ENCODE results near the gene GNB1. TPM values are rescaled to one million over a fixed set of nuclear protein-coding genes. Genes with fewer than 3 reads are reported as not detected.

Gene GNB1
- total RNA-seq, 6 donors from 2014 or later: 126 to 386 (median 173) TPM

DNA sequence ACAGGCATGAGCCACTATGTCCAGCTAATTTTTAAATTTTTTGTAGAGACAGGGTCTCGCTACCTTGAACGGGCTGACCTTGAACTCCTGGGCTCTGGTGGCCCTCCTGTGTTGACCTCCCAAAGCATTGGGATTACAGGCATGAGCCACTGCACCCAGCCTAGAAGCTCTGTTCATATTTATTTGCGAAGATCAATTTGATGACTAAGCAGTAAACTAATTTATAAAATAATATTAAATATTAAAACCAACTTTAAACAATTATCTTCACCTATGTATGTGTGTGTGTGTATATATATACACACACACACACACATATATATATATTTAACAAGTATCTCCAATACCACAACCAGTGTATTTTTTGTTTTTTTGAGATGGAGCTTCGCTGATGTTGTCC, 117.0 kb downstream of the GNB1 start:
- peaks cover 5 to 18% (median 10%) of the 10 kb centered on the region in 4 donors for H3K36me3 ChIP-seq
- ATAC-seq (ENCODE audit: low FRiP score in 2 of 2) (no peak), DNase-seq (no peak)
- H3K9me3 ChIP-seq: no peaks in the 10 kb centered on the region
- H3K4me3 ChIP-seq: no peak overlapping the region
- H3K4me1 ChIP-seq: peaks cover 31 to 52% (median 36%) of the 10 kb centered on the region in 4 donors
- no peak for TF ChIP-seq POLR2AphosphoS5 (IDR thresholded peaks at IDR 0.05)
- TF ChIP-seq, protein P1, sequence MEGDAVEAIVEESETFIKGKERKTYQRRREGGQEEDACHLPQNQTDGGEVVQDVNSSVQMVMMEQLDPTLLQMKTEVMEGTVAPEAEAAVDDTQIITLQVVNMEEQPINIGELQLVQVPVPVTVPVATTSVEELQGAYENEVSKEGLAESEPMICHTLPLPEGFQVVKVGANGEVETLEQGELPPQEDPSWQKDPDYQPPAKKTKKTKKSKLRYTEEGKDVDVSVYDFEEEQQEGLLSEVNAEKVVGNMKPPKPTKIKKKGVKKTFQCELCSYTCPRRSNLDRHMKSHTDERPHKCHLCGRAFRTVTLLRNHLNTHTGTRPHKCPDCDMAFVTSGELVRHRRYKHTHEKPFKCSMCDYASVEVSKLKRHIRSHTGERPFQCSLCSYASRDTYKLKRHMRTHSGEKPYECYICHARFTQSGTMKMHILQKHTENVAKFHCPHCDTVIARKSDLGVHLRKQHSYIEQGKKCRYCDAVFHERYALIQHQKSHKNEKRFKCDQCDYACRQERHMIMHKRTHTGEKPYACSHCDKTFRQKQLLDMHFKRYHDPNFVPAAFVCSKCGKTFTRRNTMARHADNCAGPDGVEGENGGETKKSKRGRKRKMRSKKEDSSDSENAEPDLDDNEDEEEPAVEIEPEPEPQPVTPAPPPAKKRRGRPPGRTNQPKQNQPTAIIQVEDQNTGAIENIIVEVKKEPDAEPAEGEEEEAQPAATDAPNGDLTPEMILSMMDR (IDR thresholded peaks at IDR 0.05): no peak
- no peak for TF ChIP-seq EP300 (IDR thresholded peaks at IDR 0.05)
- TF ChIP-seq POLR2A (IDR thresholded peaks at IDR 0.05): no peak
- H3K27ac ChIP-seq: no peak overlapping the region
- no peaks in the 10 kb centered on the region for H3K27me3 ChIP-seq
- 97 to 98% methylated on average over 4 of the region's 4 CpGs for WGBS, 2 donors

DNA sequence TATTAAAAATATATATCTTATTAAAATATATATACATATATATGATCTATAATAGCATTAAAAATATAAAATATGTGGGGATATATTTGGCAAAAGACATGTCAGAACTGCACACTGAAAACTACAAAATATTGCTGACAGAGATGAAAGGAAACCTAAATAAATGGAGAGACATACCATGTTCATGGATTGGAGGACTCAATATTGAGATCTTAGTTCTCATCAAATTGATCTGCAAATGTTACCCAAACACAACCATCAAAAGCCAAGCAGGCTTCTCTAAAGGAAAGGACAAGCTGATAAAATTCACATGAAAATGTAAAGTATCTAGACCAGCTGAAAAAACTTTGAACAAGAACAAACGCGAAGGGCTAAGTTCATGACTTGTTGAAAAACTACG, 119.8 kb downstream of the GNB1 start:
- no peaks in the 10 kb centered on the region for H3K27me3 ChIP-seq
- H3K4me3 ChIP-seq: no peak overlapping the region
- WGBS, 2 donors: 96% methylated on average over 3 of the region's 3 CpGs
- ATAC-seq (ENCODE audit: low FRiP score in 2 of 2): no peak
- peaks cover 5 to 21% (median 10%) of the 10 kb centered on the region in 4 donors for H3K36me3 ChIP-seq
- TF ChIP-seq EP300 (IDR thresholded peaks at IDR 0.05): no peak
- H3K27ac ChIP-seq: no peak overlapping the region
- DNase-seq: no peak
- H3K9me3 ChIP-seq: no peaks in the 10 kb centered on the region
- peaks cover 16 to 34% (median 17%) of the 10 kb centered on the region in 4 donors for H3K4me1 ChIP-seq

DNA sequence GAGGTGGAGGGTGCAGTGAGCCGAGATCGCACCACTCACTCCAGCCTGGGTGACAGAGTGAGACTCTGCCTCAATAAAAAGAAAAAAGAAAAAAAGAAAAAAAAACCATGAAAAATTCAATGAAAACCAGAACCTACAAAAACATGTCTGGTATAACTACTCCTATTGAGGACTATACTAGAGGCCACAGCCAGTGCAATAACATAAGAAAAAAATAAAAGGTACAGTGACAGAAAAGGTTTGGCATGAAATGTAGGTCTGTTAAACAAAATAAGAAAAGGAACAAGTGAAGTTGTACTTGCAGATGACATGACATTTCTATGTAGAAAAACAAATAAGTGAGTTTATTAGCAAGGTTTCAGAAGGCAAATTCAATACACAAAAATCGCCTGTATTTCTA, 120.8 kb downstream of the GNB1 start:
- 96 to 97% methylated on average over 3 of the region's 3 CpGs for WGBS, 2 donors
- TF ChIP-seq EP300 (IDR thresholded peaks at IDR 0.05): no peak
- TF ChIP-seq POLR2A (IDR thresholded peaks at IDR 0.05): no peak
- no peak for TF ChIP-seq POLR2AphosphoS5 (IDR thresholded peaks at IDR 0.05)
- TF ChIP-seq, protein P1 (IDR thresholded peaks at IDR 0.05): no peak

DNA sequence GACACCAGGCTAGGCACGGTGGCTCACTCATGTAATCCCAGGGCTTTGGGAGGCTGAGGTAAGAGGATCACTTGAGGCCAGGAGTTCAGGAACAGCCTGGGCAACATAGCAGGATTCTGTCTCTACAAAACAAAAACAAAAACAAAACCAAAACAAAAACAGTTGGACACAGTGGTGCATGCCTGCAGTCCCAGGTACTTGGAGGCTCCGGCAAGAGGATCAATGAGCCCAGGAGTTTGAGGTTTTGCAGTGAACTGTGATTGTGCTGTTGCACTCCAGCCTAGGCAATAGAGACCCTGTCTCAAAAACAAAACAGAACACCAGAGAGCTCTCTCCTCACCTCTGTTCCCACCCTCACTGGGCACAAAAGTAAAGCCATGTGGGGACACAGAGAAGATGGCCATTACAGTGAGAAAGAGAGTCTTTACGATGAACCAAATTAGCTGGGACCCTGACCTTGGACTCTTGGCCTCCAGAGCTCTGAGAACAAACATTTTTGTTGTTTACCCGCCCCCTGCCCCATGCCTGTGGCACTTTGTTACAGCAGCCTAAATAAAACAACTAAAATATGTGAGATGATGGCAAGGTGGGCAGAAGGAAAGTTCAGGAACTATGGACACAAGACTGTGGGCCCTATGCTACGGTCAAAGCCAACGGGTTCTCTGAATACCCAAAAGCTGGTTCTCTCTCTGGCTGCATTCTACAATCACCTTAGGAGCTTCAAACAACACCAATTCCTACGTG, 122.5 kb downstream of the GNB1 start:
- ATAC-seq (ENCODE audit: low FRiP score in 2 of 2) (no peak), DNase-seq (no peak)
- H3K27me3 ChIP-seq: no peaks in the 10 kb centered on the region
- H3K9me3 ChIP-seq: no peaks in the 10 kb centered on the region
- peaks cover 4 to 25% (median 12%) of the 10 kb centered on the region in 4 donors for H3K4me1 ChIP-seq
- H3K4me3 ChIP-seq: no peak overlapping the region
- WGBS, 2 donors: 92 to 95% methylated on average over 7 of the region's 7 CpGs
- peaks cover 10 to 42% (median 21%) of the 10 kb centered on the region in 4 donors for H3K36me3 ChIP-seq
- TF ChIP-seq EP300 (IDR thresholded peaks at IDR 0.05) (no peak), POLR2AphosphoS5 (IDR thresholded peaks at IDR 0.05) (no peak), POLR2A (IDR thresholded peaks at IDR 0.05) (no peak)
- TF ChIP-seq, protein P1 (IDR thresholded peaks at IDR 0.05): no peak
- H3K27ac ChIP-seq: no peak overlapping the region

More for the DNA sequence above, 120.8 kb downstream of the GNB1 start:
- H3K4me3 ChIP-seq: no peak overlapping the region
- no peak overlapping the region for H3K27ac ChIP-seq
- no peak for ATAC-seq (ENCODE audit: low FRiP score in 2 of 2)
- no peaks in the 10 kb centered on the region for H3K9me3 ChIP-seq
- DNase-seq: no peak
- peaks cover 5 to 25% (median 13%) of the 10 kb centered on the region in 4 donors for H3K36me3 ChIP-seq
- H3K4me1 ChIP-seq: peaks cover 7 to 24% (median 9%) of the 10 kb centered on the region in 4 donors
- no peaks in the 10 kb centered on the region for H3K27me3 ChIP-seq

DNA sequence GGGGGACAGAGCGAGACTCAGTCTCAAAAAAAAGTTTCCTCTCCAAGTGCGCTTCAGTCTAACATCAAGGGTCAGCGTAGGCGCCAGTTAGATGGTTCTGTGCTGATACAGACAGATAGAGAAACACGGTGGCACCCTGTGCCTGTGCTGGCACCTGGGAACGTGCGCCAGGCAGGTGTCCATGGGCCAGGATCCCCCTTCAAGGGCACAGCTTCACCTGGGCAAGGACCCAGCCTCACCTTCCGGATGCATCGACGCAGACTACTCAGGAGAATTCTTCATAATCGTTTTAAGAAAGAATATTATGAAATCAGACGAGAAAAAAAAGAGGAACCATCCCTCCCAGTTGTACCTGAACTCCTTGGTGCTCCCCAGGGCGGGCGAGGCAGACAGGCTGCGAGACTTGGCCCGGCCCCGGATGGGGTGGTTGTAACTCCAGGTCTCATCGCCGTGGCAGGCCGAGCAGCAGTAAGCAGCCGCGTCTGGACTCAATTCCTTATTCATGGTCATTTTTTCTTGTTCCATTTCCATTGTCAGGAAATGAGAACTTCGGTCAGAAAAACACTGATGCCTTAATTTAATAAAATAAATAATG, 125.9 kb downstream of the GNB1 start:
- Histone ChIP-seq H3K4me3 (no peak overlapping the region), H3K36me3 (peaks cover 20 to 61% (median 38%) of the 10 kb centered on the region in 4 donors), H3K27ac (peak overlapping the region in 3 of 4 donors; percentile 4 to 72 (median 43)), H3K27me3 (no peaks in the 10 kb centered on the region), H3K9me3 (no peaks in the 10 kb centered on the region), H3K4me1 (peaks cover 4 to 26% (median 12%) of the 10 kb centered on the region in 4 donors)
- TF ChIP-seq, protein P1 (IDR thresholded peaks at IDR 0.05): no peak
- TF ChIP-seq POLR2AphosphoS5 (IDR thresholded peaks at IDR 0.05) (no peak), EP300 (IDR thresholded peaks at IDR 0.05) (no peak), POLR2A (IDR thresholded peaks at IDR 0.05) (no peak)
- peak in 1 of 2 donors; percentile 58 for DNase-seq
- whole genome bisulfite sequencing, 2 donors: 77% methylated on average over 18 to 22 of the region's 23 CpGs
- ATAC-seq (ENCODE audit: low FRiP score in 2 of 2): no peak

All from upper lobe of left lung (tissue), 6 donors.